A549 (cell line): Measurements from ENCODE around the gene ITPKC. TPM values are rescaled to one million over a fixed set of nuclear protein-coding genes. Genes with fewer than 3 reads are reported as not detected.
A peak's percentile ranks its signal among the peaks of the same experiment; 100 is the strongest.

ENCODE experiments used
- ATAC-seq, 2 experiments: fragments of 200-7000 bp in 1 of 2; fragments of >200 bp in 1 of 2; cut with Nextera tagmentation in 1 of 2; cut with Tn5 transposase in 1 of 2; 3 replicates each; pipeline versions ENCODE4 v1.8.0 to v1.9.1; 2018 to 2020; ENCODE audit warnings: mild to moderate bottlenecking in 1 of 2, moderate library complexity in 1 of 2
- CTCF ChIA-PET: fragments of 300-600 bp; sonication (Branson Sonifier 250); formaldehyde crosslinking; extraction: SDS; loops from one replicate; lab custom pipeline; 2021; ENCODE audit warnings: antibody characterized with exemption, inconsistent platforms; lab: Yijun Ruan, JAX
- POLR2A ChIA-PET: fragments of 350-600 bp; formaldehyde crosslinking; extraction: SDS; loops from one replicate; lab custom pipeline; 2021; ENCODE audit warnings: antibody characterized with exemption, inconsistent platforms; lab: Yijun Ruan, JAX
- DNase-seq, 2 experiments: peaks; one replicate each; pipeline versions ENCODE4 v3.0.0 to v3.0.0-alpha.2; 2011 to 2016; ENCODE audit warnings: low read depth in 1 of 2, low spot score in 1 of 2
- FAIRE-seq: peaks from 2 replicates; lab custom pipeline; 2011; peaks lifted over from hg19 to GRCh38; lab: Jason Lieb, UNC
- H3K27ac ChIP-seq, 2 experiments: fragments of >200 bp; sonication (Bioruptor Twin); formaldehyde crosslinking; 3 replicates each; pipeline ENCODE4 v1.5.1; 2016 to 2017
- H3K4me1 ChIP-seq: fragments of >200 bp; sonication (Bioruptor Twin); formaldehyde crosslinking; 3 replicates; pipeline ENCODE4 v1.6.1; 2016
- H3K4me2 ChIP-seq: fragments of >200 bp; sonication (Bioruptor Twin); formaldehyde crosslinking; 3 replicates; pipeline ENCODE4 v1.6.1; 2016
- H3K4me3 ChIP-seq: fragments of >200 bp; sonication (Bioruptor Twin); formaldehyde crosslinking; 3 replicates; pipeline ENCODE4 v1.5.1; 2016
- H3K9me3 ChIP-seq: fragments of >200 bp; sonication (Bioruptor Twin); formaldehyde crosslinking; 3 replicates; pipeline ENCODE4 v1.6.1; 2016
- CBX2 ChIP-seq: fragments of 200-600 bp; sonication (generic); IDR thresholded peaks from 2 replicates; pipeline ENCODE4 v1.6.1; 2016; ENCODE audit warnings: low read depth, mild to moderate bottlenecking, borderline replicate concordance
- CBX8 ChIP-seq: fragments of 200-600 bp; sonication (generic); IDR thresholded peaks from 2 replicates; pipeline ENCODE4 v1.6.1; 2016
- E2F6 ChIP-seq: IDR thresholded peaks from 2 replicates; pipeline ENCODE4 v1.6.1; 2012; ENCODE audit warnings: low read depth, borderline replicate concordance
- EHF ChIP-seq: fragments of 250-450 bp; sonication (Bioruptor Pico); IDR thresholded peaks from 2 replicates; pipeline ENCODE4 v1.5.0; 2020; ENCODE audit warnings: mild to moderate bottlenecking
- EHMT2 ChIP-seq: fragments of 200-600 bp; sonication (generic); IDR thresholded peaks from 2 replicates; pipeline ENCODE4 v1.6.1; 2016; ENCODE audit warnings: antibody characterized with exemption, low read depth, mild to moderate bottlenecking, moderate library complexity
- ELK1 ChIP-seq: fragments of 150-350 bp; IDR thresholded peaks from 2 replicates; pipeline ENCODE4 v1.6.1; 2014; ENCODE audit warnings: low read depth, mild to moderate bottlenecking, low read length
- ESRRA ChIP-seq: fragments of 150-350 bp; IDR thresholded peaks from 2 replicates; pipeline ENCODE4 v1.6.1; 2014; ENCODE audit warnings: mild to moderate bottlenecking, low read length, borderline replicate concordance
- FOSL2 ChIP-seq, 2 experiments: fragments of 450-650 bp in 1 of 2; fragments of >200 bp in 1 of 2; sonication (Bioruptor Twin) in 1 of 2; formaldehyde crosslinking; IDR thresholded peaks; 2 replicates each; pipeline versions ENCODE4 v1.5.0 to v1.6.1; 2016 to 2020; ENCODE audit warnings: mild to moderate bottlenecking in 1 of 2, moderate library complexity in 1 of 2
- FOXS1 ChIP-seq: fragments of 250-450 bp; sonication (Bioruptor Pico); IDR thresholded peaks from 2 replicates; pipeline ENCODE4 v1.5.0; 2020; ENCODE audit warnings: mild to moderate bottlenecking, moderate library complexity
- GATA3 ChIP-seq: IDR thresholded peaks from 2 replicates; pipeline ENCODE4 v1.6.1; 2012; ENCODE audit warnings: borderline replicate concordance
- HDAC2 ChIP-seq: fragments of 200-600 bp; sonication (generic); IDR thresholded peaks from 2 replicates; pipeline ENCODE4 v1.6.1; 2016
- HOXA7 ChIP-seq: fragments of 250-450 bp; sonication (Bioruptor Pico); IDR thresholded peaks from 2 replicates; pipeline ENCODE4 v1.5.0; 2020; ENCODE audit warnings: mild to moderate bottlenecking, moderate library complexity
- HOXB5 ChIP-seq: fragments of 250-450 bp; sonication (Bioruptor Pico); IDR thresholded peaks from 2 replicates; pipeline ENCODE4 v1.5.0; 2020; ENCODE audit warnings: mild to moderate bottlenecking, moderate library complexity
- JUN ChIP-seq, 2 experiments: fragments of >200 bp; sonication (Bioruptor Twin); formaldehyde crosslinking; IDR thresholded peaks; 2 replicates in 1 of 2; 3 replicates in 1 of 2; pipeline ENCODE4 v1.6.1; 2016 to 2017
- JUNB ChIP-seq: fragments of >200 bp; sonication (Bioruptor Twin); formaldehyde crosslinking; IDR thresholded peaks from 2 replicates; pipeline ENCODE4 v1.6.1; 2016
- KDM5A ChIP-seq: fragments of 200-600 bp; sonication (generic); IDR thresholded peaks from 2 replicates; pipeline ENCODE4 v1.6.1; 2016; ENCODE audit warnings: antibody characterized with exemption, mild to moderate bottlenecking
- MAFK ChIP-seq: fragments of 450-650 bp; IDR thresholded peaks from 2 replicates; pipeline ENCODE4 v1.6.1; 2014; ENCODE audit not compliant: partially characterized antibody
- MAX ChIP-seq: IDR thresholded peaks from 2 replicates; pipeline ENCODE4 v1.6.1; 2012
- NFE2L2 ChIP-seq: fragments of 150-350 bp; conservative IDR thresholded peaks from 2 replicates; pipeline ENCODE4 v1.6.1; 2014; ENCODE audit warnings: low read length
- NPAS2 ChIP-seq: fragments of 250-450 bp; sonication (Bioruptor Pico); IDR thresholded peaks from 2 replicates; pipeline ENCODE4 v1.8.0; 2022; ENCODE audit warnings: mild to moderate bottlenecking, moderate library complexity, borderline replicate concordance
- NR3C1 ChIP-seq: fragments of >200 bp; sonication (Bioruptor Twin); formaldehyde crosslinking; IDR thresholded peaks from 3 replicates; pipeline ENCODE4 v1.6.1; 2017
- PBX3 ChIP-seq: IDR thresholded peaks from 2 replicates; pipeline ENCODE4 v1.6.1; 2012
- PHF8 ChIP-seq: fragments of 200-600 bp; sonication (generic); IDR thresholded peaks from 2 replicates; pipeline ENCODE4 v1.6.1; 2016; ENCODE audit warnings: low read depth, mild to moderate bottlenecking, antibody characterized with exemption, moderate library complexity, borderline replicate concordance
- RAD21 ChIP-seq, 2 experiments: fragments of >200 bp in 1 of 2; sonication (Bioruptor Twin) in 1 of 2; formaldehyde crosslinking in 1 of 2; IDR thresholded peaks in 1 of 2; conservative IDR thresholded peaks in 1 of 2; 2 replicates in 1 of 2; 3 replicates in 1 of 2; pipeline ENCODE4 v1.6.1; 2012 to 2018; ENCODE audit warnings: inconsistent platforms in 1 of 2
- RARB ChIP-seq: fragments of 250-450 bp; sonication (Bioruptor Pico); IDR thresholded peaks from 2 replicates; pipeline ENCODE4 v1.8.0; 2021; ENCODE audit warnings: mild to moderate bottlenecking, moderate library complexity
- RCOR1 ChIP-seq: fragments of 150-350 bp; IDR thresholded peaks from 2 replicates; pipeline ENCODE4 v1.6.1; 2014; ENCODE audit warnings: antibody characterized with exemption, low read length, low read depth
- REST ChIP-seq: fragments of 200-600 bp; sonication (generic); IDR thresholded peaks from 2 replicates; pipeline ENCODE4 v1.6.1; 2016; ENCODE audit warnings: antibody characterized with exemption, mild to moderate bottlenecking, moderate library complexity
- RFX5 ChIP-seq: fragments of 450-650 bp; IDR thresholded peaks from 2 replicates; pipeline ENCODE4 v1.7.1; 2014; ENCODE audit warnings: antibody characterized with exemption, mild to moderate bottlenecking, moderate library complexity
- RNF2 ChIP-seq: fragments of 200-600 bp; sonication (generic); IDR thresholded peaks from 2 replicates; pipeline ENCODE4 v1.6.1; 2016; ENCODE audit warnings: low read depth, mild to moderate bottlenecking, antibody characterized with exemption, moderate library complexity, borderline replicate concordance
- TP53 ChIP-seq: fragments of 250-450 bp; sonication (Bioruptor Pico); IDR thresholded peaks from 2 replicates; pipeline ENCODE4 v1.5.0; 2021; ENCODE audit warnings: mild to moderate bottlenecking, moderate library complexity
- USF2 ChIP-seq: fragments of 450-650 bp; IDR thresholded peaks from 2 replicates; pipeline ENCODE4 v1.6.1; 2014; ENCODE audit warnings: antibody characterized with exemption
- WGBS: methylation state at CpG from one replicate; pipeline ENCODE4 v1.1.6; 2017; ENCODE audit errors: missing lambda C conversion rate; 5-methylcytosine and 5-hydroxymethylcytosine counted together
- polyA plus RNA-seq, 4 experiments: library from polyadenylated mRNA; depleted of rRNA in 3 of 4; stranded (reverse); fragments of >200 nt; fragmentation: RNase III in 1 of 4; extraction: RNeasy Plus Mini Kit Qiagen cat#74134 plus additional on column Dnase treatment in 1 of 4; gene quantifications; 2 replicates in 3 of 4; 3 replicates in 1 of 4; pipeline ENCODE4 v1.2.3, GENCODE V29; 2011 to 2017

The ITPKC gene
- polyA plus RNA-seq, 2 of the 4 experiments (the other 2 are of a cell fraction), result 6.5 to 7.9 TPM

- TF ChIP-seq NR3C1 (no peak), ELK1 (no peak), RCOR1 (no peak), TP53 (CRISPR knock-in tag) (no peak), PHF8 (no peak), FOSL2 (IDR thresholded peaks at IDR 0.05) (peak; percentile 79), FOSL2 (CRISPR knock-in tag; IDR thresholded peaks at IDR 0.05) (peak; percentile 80; the same call in 1 of the 2 replicates), FOXS1 (CRISPR knock-in tag) (peak; percentile 61; the same call in 1 of the 2 replicates), ESRRA (no peak), EHF (no peak), RFX5 (no peak; the same call in 1 of the 2 replicates), RNF2 (no peak), JUNB (peak; percentile 64), JUN (IDR thresholded peaks at IDR 0.05) (0 out of 5 replicates have a peak, but pooled peaks of 1 of the 2 experiments have one; percentile 14), CBX8 (no peak), GATA3 (no peak), RAD21 (conservative IDR thresholded peaks at IDR 0.05 in 1 of 2, IDR thresholded peaks at IDR 0.05 in 1 of 2) (no peak), NPAS2 (CRISPR knock-in tag) (no peak), RARB (CRISPR knock-in tag) (no peak; the same call in 1 of the 2 replicates), CBX2 (no peak), MAX (no peak), HDAC2 (no peak), MAFK (peak; percentile 32), REST (no peak; the same call in 1 of the 2 replicates)
Measured at GRCh38 chr19:40716031-40716481, 856 bp upstream of the ITPKC start (continued).

GRCh38 chr19:40717325-40717879 is 490 bp downstream of the ITPKC start:
- peaks cover 40% of the 10 kb centered on the region for H3K4me1 ChIP-seq
- TF ChIP-seq HOXB5 (CRISPR knock-in tag) (0 out of 2 replicates have a peak, but pooled peaks have one; percentile 83), EHMT2 (no peak), RNF2 (no peak), RARB (CRISPR knock-in tag) (no peak), USF2 (no peak; the same call in 1 of the 2 replicates), PHF8 (peak; percentile 27), NFE2L2 (no peak), GATA3 (no peak), E2F6 (no peak), KDM5A (no peak), PBX3 (no peak), RCOR1 (no peak), HOXA7 (CRISPR knock-in tag) (no peak)

More at GRCh38 chr19:40717325-40717879, 490 bp downstream of the ITPKC start:
- WGBS, result 2% methylated on average over 20 of the region's 20 CpGs
- ChIA-PET CTCF (interaction anchor here (1.3 to 2.4 kb wide), 6 partner anchors 16 to 427 kb away, joined by 3 to 23 read pairs (median 4); no protein-coding TSS in a partner anchor), POLR2A (interaction anchor here (0.6 to 2.4 kb wide), 21 partner anchors 11 to 646 kb away, joined by 3 to 71 read pairs (median 5); partner anchors contain the start of genes ACTMAP, B9D2, EGLN2 and NUMBL)
- peak in 1 of 2 experiments; percentile 1; a peak in 2 of 6 replicates for ATAC-seq
- Histone ChIP-seq H3K4me3 (peak overlapping the region; percentile 64), H3K9me3 (no peaks in the 10 kb centered on the region), H3K4me2 (peak overlapping the region; percentile 91), H3K27ac (peak overlapping the region; percentile 88 to 93)
- no peak for FAIRE-seq
- peak in 1 of 2 experiments; percentile 65 for DNase-seq
